OCI-LY1 (cell line): Measurements from ENCODE around the gene CNTNAP5.

Experiments used
- H2AFZ ChIP-seq: fragments of 200-600 bp; sonication (generic), shearing (Covaris generic); 2 replicates; pipeline ENCODE4 v1.6.0; 2014; ENCODE audit warnings: antibody characterized with exemption, mild to moderate bottlenecking, low read length
- H3F3A ChIP-seq: fragments of 200-600 bp; sonication (generic), shearing (Covaris generic); 2 replicates; pipeline ENCODE4 v1.6.0; 2014; ENCODE audit warnings: mild to moderate bottlenecking, antibody characterized with exemption, low read length, moderate library complexity; ENCODE audit not compliant: insufficient read depth
- H3K27ac ChIP-seq: fragments of 200-600 bp; sonication (generic); 2 replicates; pipeline ENCODE4 v1.5.1; 2014; ENCODE audit warnings: low read length, mixed run types, mild to moderate bottlenecking, low read depth; ENCODE audit not compliant: poor library complexity, severe bottlenecking
- H3K27me3 ChIP-seq: fragments of 200-600 bp; sonication (generic); 2 replicates; pipeline ENCODE4 v1.6.0; 2014; ENCODE audit warnings: antibody characterized with exemption, mild to moderate bottlenecking, low read length, moderate library complexity; ENCODE audit not compliant: insufficient read depth
- H3K36me3 ChIP-seq: fragments of 200-600 bp; sonication (generic); 2 replicates; pipeline ENCODE4 v1.6.1; 2014; ENCODE audit warnings: mild to moderate bottlenecking, antibody characterized with exemption, low read length, moderate library complexity, mixed read lengths; ENCODE audit not compliant: insufficient read depth
- H3K4me1 ChIP-seq: fragments of 200-600 bp; sonication (generic); 2 replicates; pipeline ENCODE4 v1.5.1; 2014; ENCODE audit warnings: mild to moderate bottlenecking, low read length, moderate library complexity; ENCODE audit not compliant: insufficient read depth, severe bottlenecking
- H3K4me2 ChIP-seq: fragments of 200-600 bp; sonication (generic), shearing (Covaris generic); 2 replicates; pipeline ENCODE4 v1.6.1; 2014; ENCODE audit warnings: low read length
- H3K4me3 ChIP-seq: fragments of 200-600 bp; sonication (generic); 2 replicates; pipeline ENCODE4 v1.5.1; 2014; ENCODE audit warnings: low read length, low read depth, mild to moderate bottlenecking, mixed read lengths; ENCODE audit not compliant: poor library complexity, severe bottlenecking
- H3K79me2 ChIP-seq: fragments of 200-600 bp; shearing (Covaris generic); 2 replicates; pipeline ENCODE4 v1.6.1; 2016; ENCODE audit warnings: mixed run types, low read length, mixed read lengths; ENCODE audit not compliant: insufficient read depth
- H3K9ac ChIP-seq: fragments of 200-600 bp; sonication (generic), shearing (Covaris generic); 2 replicates; pipeline ENCODE4 v1.6.1; 2014; ENCODE audit warnings: mild to moderate bottlenecking, low read length, mixed read lengths
- H3K9me2 ChIP-seq: fragments of 200-600 bp; sonication (generic), shearing (Covaris generic); 2 replicates; pipeline ENCODE4 v1.6.1; 2014; ENCODE audit warnings: low read depth, mild to moderate bottlenecking, low read length, mixed read lengths
- H3K9me3 ChIP-seq: fragments of 200-600 bp; shearing (Covaris generic); 2 replicates; pipeline ENCODE4 v1.6.1; 2014; ENCODE audit warnings: low read length, mixed read lengths
- H4K20me1 ChIP-seq: fragments of 200-600 bp; sonication (generic), shearing (Covaris generic); 2 replicates; pipeline ENCODE4 v1.6.0; 2016; ENCODE audit warnings: mild to moderate bottlenecking, low read length; ENCODE audit not compliant: insufficient read depth
- EZH2 ChIP-seq: fragments of 200-600 bp; sonication (generic), shearing (Covaris generic); IDR thresholded peaks from 2 replicates; pipeline ENCODE4 v1.8.0; 2017; ENCODE audit warnings: borderline replicate concordance, mixed run types, mild to moderate bottlenecking, antibody characterized with exemption, low read length, moderate library complexity, mixed read lengths
- TF ChIP-seq, protein P1 (sequence below): fragments of 200-600 bp; sonication (generic), shearing (Covaris generic); IDR thresholded peaks from 2 replicates; pipeline ENCODE4 v1.5.1; 2017; ENCODE audit warnings: mild to moderate bottlenecking, antibody characterized with exemption, low read length, moderate library complexity, mixed read lengths

Gene CNTNAP5

DNA sequence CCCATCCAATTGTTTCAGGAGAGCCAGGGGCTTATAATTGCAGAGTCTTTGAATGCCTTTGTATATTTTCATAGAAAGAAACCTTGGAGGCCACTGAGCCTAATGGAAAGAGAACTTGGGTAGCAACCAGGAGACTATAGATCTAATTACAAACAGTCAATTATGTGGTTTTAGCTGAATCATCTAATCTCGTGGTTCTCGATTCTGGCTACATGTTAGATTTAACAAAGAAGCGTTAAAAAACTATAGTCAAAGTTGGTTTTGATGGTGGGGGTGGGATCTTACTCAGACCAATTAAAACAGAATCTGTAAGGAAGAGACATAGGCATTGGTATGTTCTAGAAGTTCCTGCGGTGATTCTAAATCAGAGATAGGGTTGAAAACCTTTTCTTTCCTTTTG, 344.1 kb downstream of the CNTNAP5 start:
- TF ChIP-seq, protein P1, sequence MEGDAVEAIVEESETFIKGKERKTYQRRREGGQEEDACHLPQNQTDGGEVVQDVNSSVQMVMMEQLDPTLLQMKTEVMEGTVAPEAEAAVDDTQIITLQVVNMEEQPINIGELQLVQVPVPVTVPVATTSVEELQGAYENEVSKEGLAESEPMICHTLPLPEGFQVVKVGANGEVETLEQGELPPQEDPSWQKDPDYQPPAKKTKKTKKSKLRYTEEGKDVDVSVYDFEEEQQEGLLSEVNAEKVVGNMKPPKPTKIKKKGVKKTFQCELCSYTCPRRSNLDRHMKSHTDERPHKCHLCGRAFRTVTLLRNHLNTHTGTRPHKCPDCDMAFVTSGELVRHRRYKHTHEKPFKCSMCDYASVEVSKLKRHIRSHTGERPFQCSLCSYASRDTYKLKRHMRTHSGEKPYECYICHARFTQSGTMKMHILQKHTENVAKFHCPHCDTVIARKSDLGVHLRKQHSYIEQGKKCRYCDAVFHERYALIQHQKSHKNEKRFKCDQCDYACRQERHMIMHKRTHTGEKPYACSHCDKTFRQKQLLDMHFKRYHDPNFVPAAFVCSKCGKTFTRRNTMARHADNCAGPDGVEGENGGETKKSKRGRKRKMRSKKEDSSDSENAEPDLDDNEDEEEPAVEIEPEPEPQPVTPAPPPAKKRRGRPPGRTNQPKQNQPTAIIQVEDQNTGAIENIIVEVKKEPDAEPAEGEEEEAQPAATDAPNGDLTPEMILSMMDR: no peak
- Histone ChIP-seq H3K27ac (no peak overlapping the region), H3K9me2 (no peaks in the 10 kb centered on the region), H3F3A (no peaks in the 10 kb centered on the region), H4K20me1 (no peaks in the 10 kb centered on the region), H3K4me2 (no peak overlapping the region), H3K4me3 (no peak overlapping the region), H3K9ac (no peak overlapping the region), H3K9me3 (no peaks in the 10 kb centered on the region), H3K36me3 (no peaks in the 10 kb centered on the region), H3K4me1 (no peaks in the 10 kb centered on the region), H3K79me2 (no peaks in the 10 kb centered on the region), H2AFZ (no peak overlapping the region), H3K27me3 (no peaks in the 10 kb centered on the region)

DNA sequence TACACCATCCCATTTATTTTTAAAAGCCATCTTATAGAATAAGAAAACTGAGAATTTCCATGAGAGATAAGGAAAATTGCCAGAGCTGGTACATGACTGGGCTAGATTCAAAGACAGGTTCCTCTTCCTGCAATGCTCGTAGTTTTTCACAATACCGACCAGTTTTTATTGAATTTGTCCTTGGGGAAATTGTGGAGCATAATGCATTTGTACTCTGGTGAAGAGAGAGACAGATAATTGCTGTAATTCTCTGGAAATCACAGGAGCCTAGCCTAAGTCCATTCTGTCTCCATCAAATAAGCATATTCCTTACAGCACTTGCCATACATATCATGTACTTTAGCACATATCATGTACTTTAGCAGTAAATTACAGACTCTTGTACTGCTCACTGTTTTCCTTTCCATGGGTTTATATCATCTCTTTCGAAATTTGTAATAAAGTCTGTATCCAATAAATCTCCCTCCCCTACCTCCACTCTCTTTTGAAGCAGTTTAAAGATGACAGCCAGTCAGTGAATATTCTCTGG, 355.2 kb downstream of the CNTNAP5 start:
- Histone ChIP-seq H3K27ac (no peak overlapping the region), H3K36me3 (no peaks in the 10 kb centered on the region), H3K9me2 (no peaks in the 10 kb centered on the region), H3F3A (no peaks in the 10 kb centered on the region), H3K4me1 (no peaks in the 10 kb centered on the region), H3K27me3 (no peaks in the 10 kb centered on the region), H3K9me3 (no peaks in the 10 kb centered on the region), H3K9ac (no peak overlapping the region), H3K79me2 (no peaks in the 10 kb centered on the region), H4K20me1 (no peaks in the 10 kb centered on the region), H3K4me2 (no peak overlapping the region), H3K4me3 (no peak overlapping the region), H2AFZ (no peak overlapping the region)
- TF ChIP-seq, protein P1: no peak
- TF ChIP-seq EZH2: no peak

DNA sequence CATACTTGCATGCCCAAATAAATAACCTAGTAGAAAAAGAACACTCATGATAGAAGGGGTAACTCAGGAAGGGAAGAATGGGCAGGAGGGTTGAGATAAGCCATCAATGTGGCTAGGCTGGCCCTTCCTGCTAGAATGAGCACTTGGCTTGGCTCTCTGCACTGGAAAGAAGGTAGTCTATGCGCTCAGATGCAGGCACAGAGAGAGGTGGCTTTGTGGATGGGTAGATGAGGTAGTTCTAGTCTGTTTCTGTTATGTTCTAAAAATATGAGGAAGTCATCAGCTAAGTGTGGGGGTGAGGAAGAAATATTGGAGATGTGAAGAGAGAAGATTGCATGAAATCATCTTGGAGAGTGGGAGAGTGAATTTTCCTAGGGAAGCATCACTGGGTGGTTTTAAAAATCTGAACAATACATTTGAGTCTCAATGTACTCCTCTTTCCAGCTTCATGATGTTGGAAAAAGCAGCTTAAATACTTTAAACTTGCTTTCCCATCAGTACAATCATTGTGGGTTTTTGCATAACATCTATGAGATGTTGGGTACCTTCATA, 357.1 kb downstream of the CNTNAP5 start:
- Histone ChIP-seq H3K27ac (no peak overlapping the region), H3K9ac (no peak overlapping the region), H3K4me3 (no peak overlapping the region), H2AFZ (no peak overlapping the region), H3F3A (no peaks in the 10 kb centered on the region), H3K4me2 (no peak overlapping the region), H3K36me3 (no peaks in the 10 kb centered on the region), H3K4me1 (no peaks in the 10 kb centered on the region), H3K79me2 (no peaks in the 10 kb centered on the region), H3K9me2 (no peaks in the 10 kb centered on the region), H3K27me3 (no peaks in the 10 kb centered on the region), H3K9me3 (no peaks in the 10 kb centered on the region), H4K20me1 (no peaks in the 10 kb centered on the region)
- TF ChIP-seq, protein P1: no peak
- no peak for TF ChIP-seq EZH2
